HEK293 (cell line): ENCODE data around the gene PTGES.

Experiments used
- CTCF ChIA-PET: fragments of 350-600 bp; formaldehyde crosslinking; extraction: SDS; loops from one replicate; lab custom pipeline; 2021; ENCODE audit warnings: antibody characterized with exemption; lab: Yijun Ruan, JAX
- POLR2A ChIA-PET: fragments of 300-600 bp; formaldehyde crosslinking; extraction: SDS; loops from one replicate; lab custom pipeline; 2020; ENCODE audit warnings: antibody characterized with exemption, inconsistent platforms; lab: Yijun Ruan, JAX
- H3K27ac ChIP-seq: fragments of 200-500 bp; sonication (Bioruptor generic); 2 replicates; pipeline ENCODE4 v1.5.1; 2014; ENCODE audit warnings: low read depth, low read length, control low read depth, inconsistent platforms; ENCODE audit errors: extremely low read depth
- H3K36me3 ChIP-seq, 2 experiments: fragments of 200-500 bp in 1 of 2; sonication (Bioruptor generic) in 1 of 2; 1 replicate in 1 of 2; 2 replicates in 1 of 2; pipeline ENCODE4 v1.5.1; 2014 to 2017; ENCODE audit warnings: inconsistent platforms in 2 of 2, low read length in 2 of 2; ENCODE audit not compliant: control insufficient read depth in 2 of 2, insufficient read depth in 1 of 2
- H3K4me1 ChIP-seq: fragments of 200-500 bp; sonication (Bioruptor generic); 2 replicates; pipeline ENCODE4 v1.5.1; 2014; ENCODE audit warnings: mild to moderate bottlenecking, low read length, inconsistent platforms; ENCODE audit not compliant: control insufficient read depth, insufficient read depth
- H3K4me3 ChIP-seq: 2 replicates; pipeline ENCODE4 v1.5.1; 2011; ENCODE audit warnings: low read depth, mild to moderate bottlenecking, control low read depth, low read length, moderate library complexity
- H3K9me3 ChIP-seq: fragments of 200-500 bp; sonication (Bioruptor generic); 2 replicates; pipeline ENCODE4 v1.5.1; 2014; ENCODE audit warnings: low read depth, low read length, inconsistent platforms; ENCODE audit not compliant: control insufficient read depth, insufficient read depth
- BCL11A ChIP-seq: fragments of 450-650 bp; formaldehyde crosslinking; IDR thresholded peaks from 2 replicates; pipeline ENCODE4 v1.5.1; 2016; ENCODE audit warnings: low read depth, missing biosample characterization, missing genetic modification characterization
- IKZF3 ChIP-seq: fragments of 450-650 bp; IDR thresholded peaks from 2 replicates; pipeline ENCODE4 v1.5.0; 2018; ENCODE audit warnings: missing biosample characterization, mild to moderate bottlenecking, missing genetic modification characterization, moderate library complexity
- KLF10 ChIP-seq: fragments of 450-650 bp; IDR thresholded peaks from 2 replicates; pipeline ENCODE4 v1.5.1; 2018; ENCODE audit warnings: missing biosample characterization, mild to moderate bottlenecking, missing genetic modification characterization
- KLF7 ChIP-seq: fragments of 450-650 bp; formaldehyde crosslinking; IDR thresholded peaks from 2 replicates; pipeline ENCODE4 v1.5.1; 2016; ENCODE audit warnings: missing biosample characterization, missing genetic modification characterization, borderline replicate concordance
- KLF8 ChIP-seq: fragments of 450-650 bp; formaldehyde crosslinking; IDR thresholded peaks from 2 replicates; pipeline ENCODE4 v1.5.1; 2016; ENCODE audit warnings: missing biosample characterization, missing genetic modification characterization
- MEIS1 ChIP-seq: sonication (generic); formaldehyde crosslinking; IDR thresholded peaks from 2 replicates; pipeline ENCODE4 v1.8.1; 2022; ENCODE audit warnings: missing genetic modification reagents, mild to moderate bottlenecking, borderline replicate concordance
- REPIN1 ChIP-seq: fragments of 450-650 bp; formaldehyde crosslinking; IDR thresholded peaks from 2 replicates; pipeline ENCODE4 v1.5.1; 2017; ENCODE audit warnings: missing biosample characterization, missing genetic modification characterization, low read depth
- TRIM28 ChIP-seq: IDR thresholded peaks from 2 replicates; pipeline ENCODE4 v1.6.1; 2011; ENCODE audit warnings: low read length, control low read depth, borderline replicate concordance
- WT1 ChIP-seq: fragments of 450-650 bp; formaldehyde crosslinking; IDR thresholded peaks from 2 replicates; pipeline ENCODE4 v1.5.1; 2016; ENCODE audit warnings: missing biosample characterization, missing genetic modification characterization
- YY2 ChIP-seq: fragments of 450-650 bp; formaldehyde crosslinking; IDR thresholded peaks from 2 replicates; pipeline ENCODE4 v1.5.1; 2016; ENCODE audit warnings: missing biosample characterization, missing genetic modification characterization
- ZFP37 ChIP-seq: fragments of 450-650 bp; formaldehyde crosslinking; IDR thresholded peaks from 2 replicates; pipeline ENCODE4 v1.5.1; 2016; ENCODE audit warnings: missing biosample characterization, missing genetic modification characterization
- ZNF10 ChIP-seq: fragments of 450-650 bp; formaldehyde crosslinking; IDR thresholded peaks from 2 replicates; pipeline ENCODE4 v1.5.1; 2017; ENCODE audit warnings: missing biosample characterization, missing genetic modification characterization
- ZNF121 ChIP-seq: fragments of 450-650 bp; formaldehyde crosslinking; IDR thresholded peaks from 2 replicates; pipeline ENCODE4 v1.5.1; 2016; ENCODE audit warnings: missing biosample characterization, missing genetic modification characterization
- ZNF140 ChIP-seq: fragments of 450-650 bp; formaldehyde crosslinking; IDR thresholded peaks from 2 replicates; pipeline ENCODE4 v1.5.1; 2016; ENCODE audit warnings: missing biosample characterization, missing genetic modification characterization
- ZNF146 ChIP-seq: fragments of 450-650 bp; formaldehyde crosslinking; IDR thresholded peaks from 2 replicates; pipeline ENCODE4 v1.5.1; 2016; ENCODE audit warnings: missing biosample characterization, missing genetic modification characterization
- ZNF16 ChIP-seq: fragments of 450-650 bp; formaldehyde crosslinking; IDR thresholded peaks from 2 replicates; pipeline ENCODE4 v1.5.1; 2016; ENCODE audit warnings: low read depth, missing biosample characterization, missing genetic modification characterization
- ZNF19 ChIP-seq: fragments of 450-650 bp; formaldehyde crosslinking; IDR thresholded peaks from 2 replicates; pipeline ENCODE4; 2016; ENCODE audit warnings: missing biosample characterization, missing genetic modification characterization, low read depth
- ZNF211 ChIP-seq: fragments of 450-650 bp; formaldehyde crosslinking; IDR thresholded peaks from 2 replicates; pipeline ENCODE4 v1.5.1; 2016; ENCODE audit warnings: low read depth, missing biosample characterization, missing genetic modification characterization
- ZNF214 ChIP-seq: fragments of 450-650 bp; formaldehyde crosslinking; IDR thresholded peaks from 2 replicates; pipeline ENCODE4 v1.5.1; 2017; ENCODE audit warnings: missing biosample characterization, mild to moderate bottlenecking, missing genetic modification characterization, borderline replicate concordance
- ZNF23 ChIP-seq: fragments of 450-650 bp; formaldehyde crosslinking; IDR thresholded peaks from 2 replicates; pipeline ENCODE4 v1.5.1; 2016; ENCODE audit warnings: missing biosample characterization, missing genetic modification characterization, borderline replicate concordance
- ZNF354C ChIP-seq: fragments of 450-650 bp; formaldehyde crosslinking; IDR thresholded peaks from 2 replicates; pipeline ENCODE4 v1.5.1; 2016; ENCODE audit warnings: missing biosample characterization, missing genetic modification characterization, low read depth, borderline replicate concordance
- ZNF501 ChIP-seq: fragments of 450-650 bp; formaldehyde crosslinking; IDR thresholded peaks from 2 replicates; pipeline ENCODE4 v1.5.1; 2016; ENCODE audit warnings: missing biosample characterization, missing genetic modification characterization
- ZNF514 ChIP-seq: fragments of 450-650 bp; formaldehyde crosslinking; IDR thresholded peaks from 2 replicates; pipeline ENCODE4 v1.5.1; 2016; ENCODE audit warnings: missing biosample characterization, missing genetic modification characterization
- ZNF548 ChIP-seq: fragments of 450-650 bp; formaldehyde crosslinking; IDR thresholded peaks from 2 replicates; pipeline ENCODE4 v1.5.1; 2016; ENCODE audit warnings: missing biosample characterization, missing genetic modification characterization
- ZNF561 ChIP-seq: fragments of 450-650 bp; IDR thresholded peaks from 2 replicates; pipeline ENCODE4 v1.5.1; 2018; ENCODE audit warnings: missing biosample characterization, missing genetic modification characterization, borderline replicate concordance
- ZNF654 ChIP-seq: fragments of 450-650 bp; formaldehyde crosslinking; IDR thresholded peaks from 2 replicates; pipeline ENCODE4 v1.5.1; 2016; ENCODE audit warnings: low read depth, missing biosample characterization, missing genetic modification characterization
- ZNF670 ChIP-seq: fragments of 450-650 bp; formaldehyde crosslinking; IDR thresholded peaks from 2 replicates; pipeline ENCODE4 v1.5.1; 2016; ENCODE audit warnings: missing biosample characterization, missing genetic modification characterization, low read depth
- ZNF701 ChIP-seq: fragments of 450-650 bp; formaldehyde crosslinking; IDR thresholded peaks from 2 replicates; pipeline ENCODE4 v1.5.1; 2016; ENCODE audit warnings: missing biosample characterization, missing genetic modification characterization

Gene PTGES

GRCh38 chr9:129716091-129716490 is 36.8 kb downstream of the PTGES start:
- no peaks in the 10 kb centered on the region for H3K36me3 ChIP-seq
- ChIA-PET POLR2A (no interaction called here), CTCF (interaction anchor here (0.7 to 2.5 kb wide), 5 partner anchors 10 to 74 kb away, joined by 3 to 10 read pairs (median 5); no protein-coding TSS in a partner anchor)
- no peak overlapping the region for H3K27ac ChIP-seq
- H3K9me3 ChIP-seq = no peaks in the 10 kb centered on the region
- TF ChIP-seq ZNF214 (tag by site-specific recombination) = no peak
- TF ChIP-seq ZNF19 = no peak
- TF ChIP-seq ZNF146 (tag by site-specific recombination) = peak; percentile 72
- TF ChIP-seq KLF8 = no peak
- no peak for TF ChIP-seq BCL11A (tag by site-specific recombination)
- peaks cover 13% of the 10 kb centered on the region for H3K4me1 ChIP-seq
- no peak overlapping the region for H3K4me3 ChIP-seq

DNA sequence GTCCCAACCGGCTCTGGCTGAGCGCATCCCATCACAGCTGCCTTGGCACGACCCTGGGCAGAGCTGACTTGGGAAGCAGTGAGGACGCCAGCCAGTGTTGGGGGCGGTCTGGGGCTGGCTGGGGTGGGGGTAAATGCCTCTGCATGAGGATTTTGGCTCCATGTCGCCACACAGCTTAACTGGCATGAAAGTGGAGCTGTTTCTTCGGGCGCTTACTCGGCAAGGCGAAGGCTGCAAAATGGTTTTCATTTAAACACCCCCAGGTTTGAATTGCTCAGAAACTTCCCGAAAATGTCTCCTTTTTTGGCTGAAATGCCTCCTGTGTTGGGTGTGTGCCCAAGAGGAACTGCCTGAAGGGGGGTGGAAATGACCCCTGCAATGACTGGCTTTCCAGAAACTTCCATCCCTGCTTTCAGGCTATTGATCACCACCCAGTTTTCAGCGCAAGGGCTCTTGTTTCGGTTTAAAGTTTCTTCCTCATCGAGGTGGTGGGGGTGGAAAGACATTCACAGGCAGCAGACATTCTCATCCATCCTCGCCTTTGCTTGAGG is 38.3 kb downstream of the PTGES start:
- Histone ChIP-seq H3K36me3 (no peaks in the 10 kb centered on the region), H3K4me3 (no peak overlapping the region), H3K27ac (no peak overlapping the region), H3K9me3 (no peaks in the 10 kb centered on the region), H3K4me1 (peaks cover 13% of the 10 kb centered on the region)
- ChIA-PET CTCF (interaction anchor here (1.0 to 5.2 kb wide), 4 partner anchors 11 to 69 kb away, joined by 3 to 67 read pairs (median 14); no protein-coding TSS in a partner anchor), POLR2A (interaction anchor here (1.3 kb wide), 1 partner anchor 12 kb away, joined by 6 read pairs; no protein-coding TSS in a partner anchor)
- TF ChIP-seq ZFP37 (tag by site-specific recombination) (no peak), ZNF10 (tag by site-specific recombination) (no peak), MEIS1 (no peak), YY2 (tag by site-specific recombination) (no peak), ZNF121 (tag by site-specific recombination) (no peak), ZNF514 (no peak), TRIM28 (no peak), ZNF140 (no peak), ZNF654 (tag by site-specific recombination) (no peak), ZNF16 (no peak), ZNF701 (no peak), ZNF211 (tag by site-specific recombination) (no peak), KLF10 (tag by site-specific recombination) (no peak), ZNF23 (tag by site-specific recombination) (no peak), ZNF354C (tag by site-specific recombination) (no peak), IKZF3 (tag by site-specific recombination) (no peak), ZNF561 (tag by site-specific recombination) (no peak)

DNA sequence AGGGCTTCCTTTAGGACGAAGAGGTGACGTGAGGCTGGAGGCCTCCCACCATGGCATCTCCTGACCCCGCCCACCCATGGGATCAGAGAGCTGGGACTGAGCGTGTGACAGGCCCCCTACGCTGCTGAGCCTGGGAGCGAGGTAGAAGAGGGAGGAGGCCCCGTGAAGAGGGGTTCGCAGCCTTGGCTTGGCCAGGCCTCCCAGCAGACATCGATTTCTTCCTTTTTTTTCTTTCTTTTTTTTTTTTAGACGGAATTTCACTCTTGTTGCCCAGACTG is 39.5 kb downstream of the PTGES start:
- CTCF ChIA-PET = interaction anchor here (2.2 to 5.2 kb wide), 4 partner anchors 12 to 74 kb away, joined by 8 to 67 read pairs (median 14); no protein-coding TSS in a partner anchor
- H3K9me3 ChIP-seq = no peaks in the 10 kb centered on the region

More for the DNA sequence above, 39.5 kb downstream of the PTGES start:
- H3K36me3 ChIP-seq = no peaks in the 10 kb centered on the region
- TF ChIP-seq ZNF211 (tag by site-specific recombination) = no peak
- TF ChIP-seq WT1 (tag by site-specific recombination) = no peak
- no peak for TF ChIP-seq ZNF670
- TF ChIP-seq ZNF501 = no peak
- TF ChIP-seq ZNF548 = no peak
- TF ChIP-seq REPIN1 (tag by site-specific recombination) = no peak
- TF ChIP-seq BCL11A (tag by site-specific recombination) = no peak
- TF ChIP-seq KLF7 (tag by site-specific recombination) = no peak
- peak overlapping the region; percentile 85; the same call in 1 of the 2 replicates for H3K27ac ChIP-seq
- peaks cover 13% of the 10 kb centered on the region for H3K4me1 ChIP-seq
- POLR2A ChIA-PET = interaction anchor here (0.9 to 1.3 kb wide), 2 partner anchors 13 to 16 kb away, joined by 3 to 6 read pairs; no protein-coding TSS in a partner anchor
- H3K4me3 ChIP-seq = no peak overlapping the region
